Stimulated activated naive CD8-positive, alpha-beta T cell treated with anti-CD3 and anti-CD28 coated beads, Interleukin-15, Interleukin-2, amounts not matched to agents 100 ng/mL and 50 ng/mL, for 24 hours (primary cell): ENCODE results near the gene RANBP3L.
"Not testable (repeated sequence)": the region's sequence is repeated elsewhere in the genome, so short reads cannot be mapped to it uniquely, and the experiment has no call there.

Experiments used
- H3K27ac Mint-ChIP-seq: one replicate; pipeline ENCODE4 v1.8.0; 2021; ENCODE audit warnings: mild to moderate bottlenecking, mixed read lengths
- H3K27me3 Mint-ChIP-seq: one replicate; pipeline ENCODE4 v1.8.0; 2021; ENCODE audit warnings: mixed read lengths
- H3K36me3 Mint-ChIP-seq: one replicate; pipeline ENCODE4 v1.8.0; 2021; ENCODE audit warnings: low read depth, mixed read lengths
- H3K4me1 Mint-ChIP-seq: one replicate; pipeline ENCODE4 v1.8.0; 2021; ENCODE audit warnings: low read depth, mixed read lengths
- H3K4me3 Mint-ChIP-seq: one replicate; pipeline ENCODE4 v1.8.0; 2021; ENCODE audit warnings: mild to moderate bottlenecking, mixed read lengths
- H3K9me3 Mint-ChIP-seq: one replicate; pipeline ENCODE4 v1.8.0; 2021; ENCODE audit warnings: mixed read lengths

The RANBP3L gene

GRCh38 chr5:36301858-36302603, at the start of gene RANBP3L:
TSS of gene RANBP3L (minus strand) at chr5:36301902. CDS start at chr5:36301416, 486 bp downstream.
- H3K4me1 Mint-ChIP-seq, result peaks cover 18% of the 10 kb centered on the region
- peaks cover 16% of the 10 kb centered on the region for H3K27me3 Mint-ChIP-seq
- no peaks in the 10 kb centered on the region for H3K9me3 Mint-ChIP-seq
- H3K27ac Mint-ChIP-seq, result no peak within 1 kb of the TSS
- H3K36me3 Mint-ChIP-seq, result no peaks in the 10 kb centered on the region
- H3K4me3 Mint-ChIP-seq, result no peak within 1 kb of the TSS

- Mint-ChIP-seq H3K27me3 (no peaks in the 10 kb centered on the region), H3K36me3 (no peaks in the 10 kb centered on the region), H3K27ac (no peak overlapping the region), H3K4me3 (no peak overlapping the region), H3K9me3 (peaks cover 4% of the 10 kb centered on the region), H3K4me1 (no peaks in the 10 kb centered on the region)
These were observed 45.4 kb upstream of the RANBP3L start for GRCh38 chr5:36346896-36347690.

GRCh38 chr5:36344899-36345298, 43.2 kb upstream of the RANBP3L start:
- H3K27me3 Mint-ChIP-seq, result no peaks in the 10 kb centered on the region
- H3K27ac Mint-ChIP-seq, result no peak overlapping the region
- no peaks in the 10 kb centered on the region for H3K36me3 Mint-ChIP-seq
- H3K4me1 Mint-ChIP-seq, result no peaks in the 10 kb centered on the region
- H3K4me3 Mint-ChIP-seq, result no peak overlapping the region
- H3K9me3 Mint-ChIP-seq, result peaks cover 4% of the 10 kb centered on the region

- H3K4me1 Mint-ChIP-seq, H3K36me3 Mint-ChIP-seq, H3K27me3 Mint-ChIP-seq, H3K9me3 Mint-ChIP-seq, H3K27ac Mint-ChIP-seq, H3K4me3 Mint-ChIP-seq: not testable (repeated sequence)
These were observed 40.0 kb upstream of the RANBP3L start for GRCh38 chr5:36341720-36342119.

- no peaks in the 10 kb centered on the region for H3K27me3 Mint-ChIP-seq
- H3K4me1 Mint-ChIP-seq, result no peaks in the 10 kb centered on the region
- no peak overlapping the region for H3K27ac Mint-ChIP-seq
- H3K9me3 Mint-ChIP-seq, result peaks cover under 1% of the 10 kb centered on the region
- no peaks in the 10 kb centered on the region for H3K36me3 Mint-ChIP-seq
- no peak overlapping the region for H3K4me3 Mint-ChIP-seq
These were observed 35.9 kb upstream of the RANBP3L start for GRCh38 chr5:36337597-36337996.

- H3K36me3 Mint-ChIP-seq, result no peaks in the 10 kb centered on the region
- no peaks in the 10 kb centered on the region for H3K9me3 Mint-ChIP-seq
- H3K27ac Mint-ChIP-seq, result no peak overlapping the region
- no peak overlapping the region for H3K4me3 Mint-ChIP-seq
- no peaks in the 10 kb centered on the region for H3K4me1 Mint-ChIP-seq
- H3K27me3 Mint-ChIP-seq, result no peaks in the 10 kb centered on the region
These were observed 32.6 kb upstream of the RANBP3L start for GRCh38 chr5:36334315-36334714.

- not testable (repeated sequence) for H3K9me3 Mint-ChIP-seq, H3K27me3 Mint-ChIP-seq, H3K4me1 Mint-ChIP-seq, H3K4me3 Mint-ChIP-seq, H3K27ac Mint-ChIP-seq, H3K36me3 Mint-ChIP-seq
These were observed 31.0 kb upstream of the RANBP3L start for GRCh38 chr5:36332720-36333119.

GRCh38 chr5:36325196-36325595, 23.5 kb upstream of the RANBP3L start:
- H3K9me3 Mint-ChIP-seq, result peaks cover 5% of the 10 kb centered on the region
- no peak overlapping the region for H3K4me3 Mint-ChIP-seq
- H3K27ac Mint-ChIP-seq, result no peak overlapping the region
- no peaks in the 10 kb centered on the region for H3K4me1 Mint-ChIP-seq
- H3K27me3 Mint-ChIP-seq, result peaks cover 18% of the 10 kb centered on the region
- no peaks in the 10 kb centered on the region for H3K36me3 Mint-ChIP-seq

- no peaks in the 10 kb centered on the region for H3K36me3 Mint-ChIP-seq
These were observed 22.5 kb upstream of the RANBP3L start for GRCh38 chr5:36323926-36324781.

GRCh38 chr5:36312953-36313672, 11.4 kb upstream of the RANBP3L start:
- no peak overlapping the region for H3K4me3 Mint-ChIP-seq
- no peak overlapping the region for H3K27ac Mint-ChIP-seq
- H3K27me3 Mint-ChIP-seq, result peaks cover 16% of the 10 kb centered on the region
- H3K9me3 Mint-ChIP-seq, result no peaks in the 10 kb centered on the region
- no peaks in the 10 kb centered on the region for H3K36me3 Mint-ChIP-seq
- H3K4me1 Mint-ChIP-seq, result no peaks in the 10 kb centered on the region

More at GRCh38 chr5:36323926-36324781, 22.5 kb upstream of the RANBP3L start:
- Mint-ChIP-seq H3K27me3 (peaks cover 28% of the 10 kb centered on the region), H3K27ac (no peak overlapping the region), H3K9me3 (peaks cover 5% of the 10 kb centered on the region), H3K4me3 (no peak overlapping the region), H3K4me1 (no peaks in the 10 kb centered on the region)

- no peak overlapping the region for H3K27ac Mint-ChIP-seq
- H3K4me3 Mint-ChIP-seq, result no peak overlapping the region
- no peaks in the 10 kb centered on the region for H3K36me3 Mint-ChIP-seq
- H3K27me3 Mint-ChIP-seq, result peaks cover 6% of the 10 kb centered on the region
- H3K9me3 Mint-ChIP-seq, result no peaks in the 10 kb centered on the region
- H3K4me1 Mint-ChIP-seq, result no peaks in the 10 kb centered on the region
These were observed 10.3 kb upstream of the RANBP3L start for GRCh38 chr5:36311956-36312355.

- Mint-ChIP-seq H3K4me3 (no peak overlapping the region), H3K27me3 (peaks cover 6% of the 10 kb centered on the region), H3K4me1 (no peaks in the 10 kb centered on the region), H3K9me3 (no peaks in the 10 kb centered on the region), H3K27ac (no peak overlapping the region), H3K36me3 (no peaks in the 10 kb centered on the region)
These were observed 8.4 kb upstream of the RANBP3L start for GRCh38 chr5:36310138-36310537.

- H3K4me3 Mint-ChIP-seq, result no peak overlapping the region
- no peaks in the 10 kb centered on the region for H3K9me3 Mint-ChIP-seq
- H3K36me3 Mint-ChIP-seq, result no peaks in the 10 kb centered on the region
- H3K27me3 Mint-ChIP-seq, result peaks cover 4% of the 10 kb centered on the region
- peaks cover 15% of the 10 kb centered on the region for H3K4me1 Mint-ChIP-seq
- no peak overlapping the region for H3K27ac Mint-ChIP-seq
These were observed 4.0 kb upstream of the RANBP3L start for GRCh38 chr5:36305571-36306326.
